Suprapubic skin (tissue), 4 donors: ENCODE data around the gene SUCLA2.

Experiments
- CTCF ChIP-seq, 2 donors: fragments of 200-600 bp in 1 of 2; fragments of 450-650 bp in 1 of 2; sonication (generic) in 1 of 2; IDR thresholded peaks; one replicate each; pipeline ENCODE4 v1.5.1; 2016 to 2019; ENCODE audit warnings: antibody characterized with exemption in 2 of 2, mild to moderate bottlenecking in 1 of 2, moderate library complexity in 1 of 2
- EP300 ChIP-seq: sonication (generic); formaldehyde crosslinking; IDR thresholded peaks from one replicate; pipeline ENCODE4 v1.6.1; 2017; ENCODE audit warnings: antibody characterized with exemption
- POLR2A ChIP-seq, 2 donors: fragments of 450-650 bp; IDR thresholded peaks; one replicate each; pipeline ENCODE4 v1.6.1; 2017; ENCODE audit warnings: antibody characterized with exemption in 2 of 2, mild to moderate bottlenecking in 2 of 2, moderate library complexity in 2 of 2
- POLR2AphosphoS5 ChIP-seq, 3 donors: sonication (generic); formaldehyde crosslinking; IDR thresholded peaks; one replicate each; pipeline ENCODE4 v1.6.1; 2017; ENCODE audit warnings: antibody characterized with exemption in 3 of 3

DNA sequence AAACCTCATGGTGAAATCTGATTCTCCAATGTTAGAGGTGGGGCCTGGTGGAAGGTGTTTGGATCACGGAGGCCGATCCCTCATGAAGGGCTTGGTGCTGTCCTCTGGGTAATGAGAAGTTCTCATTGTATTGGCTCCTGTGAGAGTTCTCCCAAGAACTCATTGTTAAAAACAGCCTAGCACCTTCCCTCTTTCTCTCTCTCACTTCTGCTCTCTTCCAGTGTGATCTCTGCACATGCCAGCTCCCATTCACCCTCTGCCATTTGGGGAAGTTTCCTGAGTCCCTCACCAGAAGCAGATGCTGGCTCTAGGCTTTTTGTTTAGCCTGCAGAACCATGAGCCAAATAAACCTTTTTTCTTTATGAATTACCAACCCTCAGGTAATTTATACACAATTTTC is 3.1 kb upstream of the SUCLA2 start:
- TF ChIP-seq POLR2A (IDR thresholded peaks at IDR 0.05) (no peak), EP300 (no peak), CTCF (IDR thresholded peaks at IDR 0.05) (no peak), POLR2AphosphoS5 (IDR thresholded peaks at IDR 0.05) (no peak)
